Liver (tissue), 9 donors: ENCODE results near the gene TCTN2. TPM values are rescaled to one million over a fixed set of nuclear protein-coding genes. Genes with fewer than 3 reads are reported as not detected.

Experiments used
- DNase-seq: peaks from one replicate; pipeline ENCODE4 v3.0.0-alpha.2; 2017; ENCODE audit warnings: low spot score
- H3K27ac ChIP-seq, 2 donors: one replicate each; pipeline ENCODE4 v1.7.0; 2013; ENCODE audit warnings: inconsistent platforms in 2 of 2, low read length in 2 of 2, control low read depth in 1 of 2, low read depth in 1 of 2, mild to moderate bottlenecking in 1 of 2
- H3K27me3 ChIP-seq, 4 donors: one replicate each; pipeline versions ENCODE4 v1.6.1 to v1.7.0; 2013; ENCODE audit warnings: low read length in 3 of 4, inconsistent platforms in 1 of 4, mild to moderate bottlenecking in 1 of 4, moderate library complexity in 1 of 4; ENCODE audit not compliant: control insufficient read depth in 4 of 4, insufficient read depth in 4 of 4
- H3K36me3 ChIP-seq, 4 donors: one replicate each; pipeline versions ENCODE4 v1.6.1 to v1.7.0; 2013; ENCODE audit warnings: low read length in 3 of 4, mild to moderate bottlenecking in 3 of 4, low read depth in 1 of 4, moderate library complexity in 1 of 4; ENCODE audit not compliant: control insufficient read depth in 4 of 4, insufficient read depth in 3 of 4
- H3K4me1 ChIP-seq, 4 donors: one replicate each; pipeline versions ENCODE4 v1.6.1 to v1.7.0; 2013; ENCODE audit warnings: low read length in 3 of 4, mild to moderate bottlenecking in 3 of 4, moderate library complexity in 1 of 4; ENCODE audit not compliant: control insufficient read depth in 4 of 4, insufficient read depth in 4 of 4
- H3K4me3 ChIP-seq, 3 donors: one replicate each; pipeline versions ENCODE4 v1.6.1 to v1.7.0; 2013; ENCODE audit warnings: low read length in 3 of 3, control low read depth in 1 of 3, low read depth in 1 of 3, mild to moderate bottlenecking in 1 of 3
- H3K9ac ChIP-seq, 2 donors: one replicate each; pipeline ENCODE4 v1.7.0; 2013; ENCODE audit warnings: low read length in 2 of 2, mild to moderate bottlenecking in 2 of 2, moderate library complexity in 2 of 2, control low read depth in 1 of 2, low read depth in 1 of 2
- H3K9me3 ChIP-seq, 4 donors: one replicate each; pipeline versions ENCODE4 v1.6.1 to v1.7.0; 2013; ENCODE audit warnings: low read length in 3 of 4; ENCODE audit not compliant: control insufficient read depth in 4 of 4
- ATF3 ChIP-seq: IDR thresholded peaks from 2 replicates; pipeline ENCODE4 v1.6.1; 2016; ENCODE audit warnings: antibody characterized with exemption
- CTCF ChIP-seq: fragments of 150-350 bp; IDR thresholded peaks from 2 replicates; pipeline ENCODE4 v1.5.1; 2017; ENCODE audit warnings: improper control_type of control experiment, low read depth, low read length; ENCODE audit not compliant: missing input control
- EGR1 ChIP-seq, 2 donors: IDR thresholded peaks; 2 replicates each; pipeline ENCODE4 v1.6.1; 2016 to 2018; ENCODE audit warnings: antibody characterized with exemption in 2 of 2, low read depth in 2 of 2
- FOXA1 ChIP-seq: IDR thresholded peaks from 2 replicates; pipeline ENCODE4 v1.6.1; 2016; ENCODE audit warnings: antibody characterized with exemption
- FOXA2 ChIP-seq: IDR thresholded peaks from 2 replicates; pipeline ENCODE4 v1.6.1; 2016; ENCODE audit warnings: antibody characterized with exemption
- GABPA ChIP-seq, 2 donors: IDR thresholded peaks in 1 of 2; conservative IDR thresholded peaks in 1 of 2; 2 replicates each; pipeline ENCODE4 v1.6.1; 2016; ENCODE audit warnings: antibody characterized with exemption in 2 of 2, mild to moderate bottlenecking in 1 of 2, moderate library complexity in 1 of 2
- HNF4A ChIP-seq, 2 donors: conservative IDR thresholded peaks; 2 replicates each; pipeline ENCODE4 v1.6.1; 2016; ENCODE audit warnings: antibody characterized with exemption in 2 of 2, mild to moderate bottlenecking in 2 of 2
- HNF4G ChIP-seq: IDR thresholded peaks from 2 replicates; pipeline ENCODE4 v1.6.1; 2016; ENCODE audit warnings: antibody characterized with exemption
- JUND ChIP-seq, 2 donors: IDR thresholded peaks; 2 replicates each; pipeline ENCODE4 v1.6.1; 2016; ENCODE audit warnings: antibody characterized with exemption in 2 of 2
- NR2F2 ChIP-seq: IDR thresholded peaks from 2 replicates; pipeline ENCODE4 v1.6.1; 2016; ENCODE audit warnings: antibody characterized with exemption
- RAD21 ChIP-seq, 2 donors: IDR thresholded peaks; 2 replicates each; pipeline ENCODE4 v1.6.1; 2016; ENCODE audit warnings: antibody characterized with exemption in 2 of 2, mild to moderate bottlenecking in 2 of 2
- REST ChIP-seq: IDR thresholded peaks from 2 replicates; pipeline ENCODE4 v1.6.1; 2016; ENCODE audit warnings: antibody characterized with exemption, mild to moderate bottlenecking
- RXRA ChIP-seq, 2 donors: IDR thresholded peaks; 2 replicates each; pipeline ENCODE4 v1.6.1; 2017 to 2018; ENCODE audit warnings: antibody characterized with exemption in 2 of 2, mild to moderate bottlenecking in 1 of 2
- SP1 ChIP-seq: IDR thresholded peaks from 2 replicates; pipeline ENCODE4 v1.6.1; 2018; ENCODE audit warnings: antibody characterized with exemption, mild to moderate bottlenecking
- TAF1 ChIP-seq: conservative IDR thresholded peaks from 2 replicates; pipeline ENCODE4 v1.6.1; 2016; ENCODE audit warnings: antibody characterized with exemption, mild to moderate bottlenecking
- YY1 ChIP-seq: IDR thresholded peaks from 2 replicates; pipeline ENCODE4 v1.6.1; 2016; ENCODE audit warnings: antibody characterized with exemption, mild to moderate bottlenecking
- ZBTB33 ChIP-seq: IDR thresholded peaks from 2 replicates; pipeline ENCODE4 v1.6.1; 2016; ENCODE audit warnings: antibody characterized with exemption
- WGBS: extraction: QIAGEN DNeasy Blood & Tissue Kit; methylation state at CpG from one replicate; pipeline ENCODE4 v1.1.7; 2013; 5-methylcytosine and 5-hydroxymethylcytosine counted together
- polyA plus RNA-seq, 2 donors: library from polyadenylated mRNA; stranded (reverse) in 1 of 2; unstranded in 1 of 2; fragments of 200-250 nt in 1 of 2; fragments of >200 nt in 1 of 2; fragmentation: Nextera tagmentation in 1 of 2; extraction: Ambion mirVana in 1 of 2; gene quantifications; one replicate each; pipeline versions ENCODE4 v1.2.1 to v1.2.3, GENCODE V29; 2013 to 2015
- total RNA-seq, 2 donors: library from RNA; depleted of rRNA; stranded (reverse); fragments of >200 nt; gene quantifications; one replicate each; pipeline ENCODE4 v1.2.3, GENCODE V29; 2014
- donor health status: healthy.
- donor health status: healthy.
- donor health status: healthy.
- donor health status: healthy.
- donor health status: healthy.

TCTN2 gene
- total and polyA plus RNA-seq, 4 donors, result 0.38 to 1.9 (median 1.2) TPM

- no peaks in the 10 kb centered on the region for H3K27me3 ChIP-seq
- DNase-seq, result no peak
- peaks cover 0 to 2% (median 0%) of the 10 kb centered on the region in 4 donors for H3K36me3 ChIP-seq
- H3K4me1 ChIP-seq, result peaks cover 2 to 23% (median 14%) of the 10 kb centered on the region in 4 donors
- H3K27ac ChIP-seq, result no peak overlapping the region
- 97% methylated on average over 3 of the region's 3 CpGs for WGBS
- TF ChIP-seq HNF4G (no peak), REST (no peak), ZBTB33 (no peak), RAD21 (IDR thresholded peaks at IDR 0.05) (no peak)
- H3K4me3 ChIP-seq, result no peak overlapping the region
- H3K9ac ChIP-seq, result no peak overlapping the region
- H3K9me3 ChIP-seq, result no peaks in the 10 kb centered on the region
These were observed 46.4 kb downstream of the TCTN2 start for GRCh38 chr12:123717350-123717749.

- WGBS, result 84% methylated on average over 5 of the region's 5 CpGs
- H3K36me3 ChIP-seq, result peaks cover 0 to 8% (median 2%) of the 10 kb centered on the region in 4 donors
- no peak overlapping the region for H3K4me3 ChIP-seq
- DNase-seq, result no peak
- no peaks in the 10 kb centered on the region for H3K9me3 ChIP-seq
- H3K27me3 ChIP-seq, result no peaks in the 10 kb centered on the region
- H3K4me1 ChIP-seq, result peaks cover 0 to 2% (median 0%) of the 10 kb centered on the region in 4 donors
- no peak overlapping the region for H3K27ac ChIP-seq
- no peak overlapping the region for H3K9ac ChIP-seq
- TF ChIP-seq TAF1 (no peak), ZBTB33 (no peak), SP1 (no peak), RXRA (IDR thresholded peaks at IDR 0.05) (no peak), EGR1 (IDR thresholded peaks at IDR 0.05; ENCODE audit: low read depth in 2 of 2) (no peak), FOXA1 (no peak), HNF4A (conservative IDR thresholded peaks at IDR 0.05) (no peak), NR2F2 (no peak), FOXA2 (no peak), JUND (IDR thresholded peaks at IDR 0.05) (no peak), CTCF (no peak), GABPA (IDR thresholded peaks at IDR 0.05 in 1 of 2, conservative IDR thresholded peaks at IDR 0.05 in 1 of 2) (no peak), ATF3 (no peak), HNF4G (no peak), YY1 (no peak), REST (no peak)
These were observed 49.4 kb downstream of the TCTN2 start for GRCh38 chr12:123720141-123720814.
